GM12878 (cell line): ENCODE data around the gene GRK1.

Source experiments
- ATF7 ChIP-seq: fragments of 450-650 bp; IDR thresholded peaks from 2 replicates; pipeline ENCODE4 v1.6.1; 2016; ENCODE audit warnings: low read depth, mild to moderate bottlenecking
- CTCF ChIP-seq, 3 experiments: IDR thresholded peaks in 2 of 3; conservative IDR thresholded peaks in 1 of 3; 2 replicates each; pipeline ENCODE4 v1.5.1; 2011; ENCODE audit warnings: low read depth in 3 of 3, low read length in 3 of 3, mild to moderate bottlenecking in 3 of 3, control low read depth in 2 of 3, moderate library complexity in 2 of 3, inconsistent platforms in 1 of 3, mixed read lengths in 1 of 3; ENCODE audit not compliant: control insufficient read depth in 2 of 3, insufficient read depth in 1 of 3; ENCODE audit errors: extremely low read depth in 1 of 3
- ELK1 ChIP-seq: IDR thresholded peaks from 2 replicates; pipeline ENCODE4 v1.6.1; 2012; ENCODE audit warnings: low read depth, low read length, improper control_type of control experiment
- EZH2 ChIP-seq: IDR thresholded peaks from 2 replicates; pipeline ENCODE4 v1.6.1; 2012; ENCODE audit warnings: low read depth, mild to moderate bottlenecking, control low read depth, inconsistent platforms, low read length, borderline replicate concordance; ENCODE audit not compliant: control insufficient read depth
- IRF5 ChIP-seq: fragments of 450-650 bp; IDR thresholded peaks from 2 replicates; pipeline ENCODE4 v1.6.1; 2017; ENCODE audit warnings: borderline replicate concordance
- RFX5 ChIP-seq: IDR thresholded peaks from 2 replicates; pipeline ENCODE4 v1.6.1; 2011; ENCODE audit warnings: low read depth, low read length, improper control_type of control experiment
- ZNF384 ChIP-seq: IDR thresholded peaks from 2 replicates; pipeline ENCODE4 v1.6.1; 2012; ENCODE audit warnings: low read depth, mild to moderate bottlenecking, low read length, improper control_type of control experiment, borderline replicate concordance

GRCh38 chr13:113630804-113631203, 36.2 kb upstream of the GRK1 start:
- no peak for TF ChIP-seq CTCF (IDR thresholded peaks at IDR 0.05 in 2 of 3, conservative IDR thresholded peaks at IDR 0.05 in 1 of 3; ENCODE audit: control insufficient read depth in 2 of 3, extremely low read depth in 1 of 3, insufficient read depth in 1 of 3, low read depth in 3 of 3, low read length in 3 of 3)
- TF ChIP-seq ATF7 = no peak
- no peak for TF ChIP-seq IRF5
- no peak for TF ChIP-seq RFX5
- no peak for TF ChIP-seq ZNF384
- no peak for TF ChIP-seq EZH2
- no peak for TF ChIP-seq ELK1
